Measurements from ENCODE around the gene CTU2.

- TF ChIP-seq, protein P1, sequence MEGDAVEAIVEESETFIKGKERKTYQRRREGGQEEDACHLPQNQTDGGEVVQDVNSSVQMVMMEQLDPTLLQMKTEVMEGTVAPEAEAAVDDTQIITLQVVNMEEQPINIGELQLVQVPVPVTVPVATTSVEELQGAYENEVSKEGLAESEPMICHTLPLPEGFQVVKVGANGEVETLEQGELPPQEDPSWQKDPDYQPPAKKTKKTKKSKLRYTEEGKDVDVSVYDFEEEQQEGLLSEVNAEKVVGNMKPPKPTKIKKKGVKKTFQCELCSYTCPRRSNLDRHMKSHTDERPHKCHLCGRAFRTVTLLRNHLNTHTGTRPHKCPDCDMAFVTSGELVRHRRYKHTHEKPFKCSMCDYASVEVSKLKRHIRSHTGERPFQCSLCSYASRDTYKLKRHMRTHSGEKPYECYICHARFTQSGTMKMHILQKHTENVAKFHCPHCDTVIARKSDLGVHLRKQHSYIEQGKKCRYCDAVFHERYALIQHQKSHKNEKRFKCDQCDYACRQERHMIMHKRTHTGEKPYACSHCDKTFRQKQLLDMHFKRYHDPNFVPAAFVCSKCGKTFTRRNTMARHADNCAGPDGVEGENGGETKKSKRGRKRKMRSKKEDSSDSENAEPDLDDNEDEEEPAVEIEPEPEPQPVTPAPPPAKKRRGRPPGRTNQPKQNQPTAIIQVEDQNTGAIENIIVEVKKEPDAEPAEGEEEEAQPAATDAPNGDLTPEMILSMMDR (IDR thresholded peaks at IDR 0.05 in 2 of 3, conservative IDR thresholded peaks at IDR 0.05 in 1 of 3; ENCODE audit: control insufficient read depth in 2 of 3, extremely low read depth in 1 of 3, insufficient read depth in 1 of 3, low read depth in 3 of 3, low read length in 3 of 3): no peak
- TF ChIP-seq NR2C1 (IDR thresholded peaks at IDR 0.05) (no peak), SIN3A (IDR thresholded peaks at IDR 0.05; ENCODE audit: low read depth, low read length) (no peak), MEF2A (IDR thresholded peaks at IDR 0.05; ENCODE audit: insufficient read depth, low read depth, low read length) (no peak), PAX5 (IDR thresholded peaks at IDR 0.05; ENCODE audit: borderline replicate concordance, low read depth, low read length) (no peak), JUNB (IDR thresholded peaks at IDR 0.05) (no peak)
These were observed 18.1 kb upstream of the CTU2 start for GRCh38 chr16:88688013-88688778.

All from GM12878 (cell line).